Endothelial cell of umbilical vein (primary cell): ENCODE measurements around the gene SSBP3. TPM values are rescaled to one million over a fixed set of nuclear protein-coding genes. Genes with fewer than 3 reads are reported as not detected.

Experiments used
- BruUV-seq: library from RNA; stranded (reverse); fragments of 400-500 nt; replicated peaks from 2 replicates; lab custom pipeline; 2021; lab: Mats Ljungman, UMichigan
- CTCF ChIA-PET: fragments of 300-600, 350-600 bp; sonication (Branson Sonifier 250); formaldehyde crosslinking; loops from one replicate; lab custom pipeline; 2021; ENCODE audit warnings: antibody characterized with exemption, inconsistent platforms; lab: Charles Lee
- POLR2A ChIA-PET: fragments of 300-600, 350-600 bp; sonication (Branson Sonifier 250); formaldehyde crosslinking; loops from one replicate; lab custom pipeline; 2021; ENCODE audit warnings: antibody characterized with exemption, inconsistent platforms; lab: Charles Lee
- DNase-seq: peaks from one replicate; pipeline ENCODE4 v3.0.0-alpha.2; 2011; ENCODE audit warnings: low read depth, low spot score
- FAIRE-seq: peaks from 2 replicates; lab custom pipeline; 2011; peaks lifted over from hg19 to GRCh38; lab: Jason Lieb, UNC
- H2AFZ ChIP-seq: 2 replicates; pipeline ENCODE4 v1.6.0; 2012; ENCODE audit warnings: low read depth, low read length, control low read depth, inconsistent platforms
- H3K27ac ChIP-seq: 2 replicates; pipeline ENCODE4 v1.5.1; 2011; ENCODE audit warnings: low read depth, mild to moderate bottlenecking, control low read depth, low read length, moderate library complexity; ENCODE audit not compliant: insufficient read depth
- H3K27me3 ChIP-seq, 2 experiments: 2 replicates each; pipeline versions ENCODE4 v1.6.0 to v1.6.1; 2011; ENCODE audit warnings: low read length in 2 of 2, mixed read lengths in 1 of 2; ENCODE audit not compliant: control insufficient read depth in 2 of 2, insufficient read depth in 2 of 2
- H3K36me3 ChIP-seq, 2 experiments: 2 replicates in 1 of 2; 3 replicates in 1 of 2; pipeline ENCODE4 v1.5.1; 2011; ENCODE audit warnings: low read length in 2 of 2, mild to moderate bottlenecking in 1 of 2, moderate library complexity in 1 of 2; ENCODE audit not compliant: control insufficient read depth in 2 of 2, insufficient read depth in 2 of 2; ENCODE audit errors: extremely low read depth in 1 of 2
- H3K4me1 ChIP-seq: 3 replicates; pipeline ENCODE4 v1.5.1; 2011; ENCODE audit warnings: mild to moderate bottlenecking, low read length; ENCODE audit not compliant: control insufficient read depth, insufficient read depth; ENCODE audit errors: extremely low read depth
- H3K4me2 ChIP-seq: 2 replicates; pipeline ENCODE4 v1.6.1; 2011; ENCODE audit warnings: low read length, control low read depth, mixed read lengths; ENCODE audit not compliant: insufficient read depth
- H3K4me3 ChIP-seq, 3 experiments: fragments of 200-600 bp in 1 of 3; sonication (generic), shearing (Covaris generic) in 1 of 3; replicated peaks in 1 of 3; 2 replicates each; pipeline ENCODE4 v1.5.1; 2011 to 2016; ENCODE audit warnings: control low read depth in 3 of 3, low read length in 3 of 3, mild to moderate bottlenecking in 2 of 3, inconsistent platforms in 1 of 3, low read depth in 1 of 3, moderate library complexity in 1 of 3; ENCODE audit not compliant: insufficient read depth in 1 of 3
- H3K79me2 ChIP-seq: 2 replicates; pipeline ENCODE4 v1.6.0; 2012; ENCODE audit warnings: low read length, inconsistent platforms; ENCODE audit not compliant: control insufficient read depth, insufficient read depth
- H3K9ac ChIP-seq: replicated peaks from 2 replicates; pipeline ENCODE3; 2011; ENCODE audit warnings: low read length, control low read depth; ENCODE audit not compliant: insufficient read depth; ENCODE audit errors: extremely low read depth
- H3K9me1 ChIP-seq: replicated peaks from 3 replicates; pipeline ENCODE4 v1.6.0; 2011; ENCODE audit warnings: mild to moderate bottlenecking, low read length; ENCODE audit not compliant: control insufficient read depth, insufficient read depth; ENCODE audit errors: extremely low read depth
- H3K9me3 ChIP-seq: replicated peaks from 2 replicates; pipeline ENCODE4 v1.5.1; 2012; ENCODE audit warnings: low read length, inconsistent platforms; ENCODE audit not compliant: control insufficient read depth, insufficient read depth
- H4K20me1 ChIP-seq: replicated peaks from 2 replicates; pipeline ENCODE3; 2011; ENCODE audit warnings: mild to moderate bottlenecking, low read length; ENCODE audit not compliant: control insufficient read depth, insufficient read depth; ENCODE audit errors: extremely low read depth
- CTCF ChIP-seq, 2 donors: IDR thresholded peaks; 1 replicate in 1 of 2; 2 replicates in 1 of 2; pipeline ENCODE4 v1.5.1; 2011; ENCODE audit warnings: low read length in 2 of 2, mild to moderate bottlenecking in 2 of 2, moderate library complexity in 2 of 2, control low read depth in 1 of 2, inconsistent platforms in 1 of 2, low read depth in 1 of 2; ENCODE audit not compliant: insufficient read depth in 1 of 2; ENCODE audit errors: extremely low read depth in 1 of 2
- EZH2 ChIP-seq: IDR thresholded peaks from 2 replicates; pipeline ENCODE4 v1.6.1; 2012; ENCODE audit warnings: borderline replicate concordance, low read depth, mild to moderate bottlenecking, moderate library complexity, low read length, inconsistent platforms; ENCODE audit not compliant: severe bottlenecking
- FOS ChIP-seq: IDR thresholded peaks from 2 replicates; pipeline ENCODE4 v1.6.1; 2011; ENCODE audit warnings: mild to moderate bottlenecking, low read length, moderate library complexity, borderline replicate concordance; ENCODE audit not compliant: insufficient read depth
- GATA2 ChIP-seq: IDR thresholded peaks from 2 replicates; pipeline ENCODE4 v1.7.0; 2011; ENCODE audit warnings: low read depth, mild to moderate bottlenecking, moderate library complexity, mixed read lengths, low read length; ENCODE audit not compliant: insufficient read length, insufficient read depth
- JUN ChIP-seq: IDR thresholded peaks from 2 replicates; pipeline ENCODE4 v1.6.1; 2011; ENCODE audit warnings: borderline replicate concordance, low read depth; ENCODE audit not compliant: insufficient read length, insufficient read depth
- MAX ChIP-seq: IDR thresholded peaks from 2 replicates; pipeline ENCODE4 v1.6.1; 2011; ENCODE audit not compliant: insufficient read depth, insufficient read length
- MYC ChIP-seq: IDR thresholded peaks from one replicate; pipeline ENCODE4 v1.6.1; 2011; ENCODE audit warnings: mild to moderate bottlenecking, low read depth, low read length
- POLR2A ChIP-seq: IDR thresholded peaks from 2 replicates; pipeline ENCODE4 v1.6.1; 2012; ENCODE audit warnings: low read depth, mild to moderate bottlenecking, control low read depth, low read length
- POLR2AphosphoS5 ChIP-seq: IDR thresholded peaks from 2 replicates; pipeline ENCODE4 v1.6.1; 2012; ENCODE audit warnings: low read depth, mild to moderate bottlenecking, control low read depth, low read length, moderate library complexity; ENCODE audit not compliant: insufficient read depth
- dilution Hi-C: fragments of 300-500 bp; cut with MboI; formaldehyde crosslinking; loops from one replicate; pipeline ENCODE4 v1.15.0; 2019; ENCODE audit warnings: low sequenced_read_pairs; ENCODE audit not compliant: extremely low pct_ligation_motif_present
- intact Hi-C: fragments of 100-400 bp; cut with micrococcal nuclease; formaldehyde crosslinking; loops from one replicate; pipeline ENCODE4 v1.10.0; 2022
- polyA plus RNA-seq, 4 experiments: library from polyadenylated mRNA; depleted of rRNA in 3 of 4; stranded (reverse) in 3 of 4; unstranded in 1 of 4; fragments of >200 nt; gene quantifications; 2 replicates each; pipeline versions ENCODE4 v1.2.1 to v1.2.3, GENCODE V29; 2011 to 2012; ENCODE audit warnings: missing spikeins in 1 of 4
- total RNA-seq: library from RNA; stranded (reverse); gene quantifications from 2 replicates; pipeline ENCODE4 v1.2.3, GENCODE V29; 2021

SSBP3 gene
- total and polyA plus RNA-seq, 2 donors (not counting 3 experiments of a cell fraction or from before 2014, with no cell fraction given): 44.9 to 59.4 TPM

GRCh38 chr1:54256522-54257345 is 149.5 kb downstream of the SSBP3 start:
- Histone ChIP-seq H3K4me3 (no peak overlapping the region), H2AFZ (no peak overlapping the region), H3K36me3 (peaks cover 0 to 4% of the 10 kb centered on the region in 2 experiments), H3K27ac (no peak overlapping the region), H4K20me1 (no peaks in the 10 kb centered on the region), H3K9me1 (no peaks in the 10 kb centered on the region), H3K27me3 (no peaks in the 10 kb centered on the region), H3K9me3 (no peaks in the 10 kb centered on the region), H3K79me2 (no peaks in the 10 kb centered on the region), H3K9ac (no peak overlapping the region), H3K4me2 (no peak overlapping the region), H3K4me1 (peaks cover 16% of the 10 kb centered on the region)
- dilution Hi-C loops: no loop called here
- TF ChIP-seq MYC (no peak), MAX (no peak), JUN (no peak), EZH2 (no peak), CTCF (IDR thresholded peaks at IDR 0.05; ENCODE audit: extremely low read depth in 1 of 2, insufficient read depth in 1 of 2, low read depth in 1 of 2, low read length in 2 of 2) (no peak), POLR2A (no peak), GATA2 (no peak), POLR2AphosphoS5 (no peak), FOS (no peak)
- intact Hi-C loops: no loop called here
- CTCF ChIA-PET: interaction anchor here (1.0 kb wide), 1 partner anchor 233 kb away, joined by 3 read pairs; no protein-coding TSS in a partner anchor
- DNase-seq: no peak
- POLR2A ChIA-PET: no interaction called here
- FAIRE-seq: no peak
- no TSS peak for BruUV-seq
